Suppressor macrophage (primary cell): Measurements from ENCODE around the gene RAI1.

Experiments used
- DNase-seq, 4 experiments: peaks; one replicate each; pipeline ENCODE4 v3.0.0-alpha.2; 2020 to 2022

Gene RAI1

GRCh38 chr17:17680477-17681186, 626 bp upstream of the RAI1 start:
- DNase-seq, result no peak

- peak; percentile 18 to 59 (median 44) for DNase-seq
Measured at GRCh38 chr17:17681744-17682292, 560 bp downstream of the RAI1 start.

GRCh38 chr17:17682293-17682736, 1.1 kb downstream of the RAI1 start:
- peak; percentile 73 to 86 (median 82) for DNase-seq

- DNase-seq, result peak; percentile 71 to 78 (median 72)
Measured at GRCh38 chr17:17682737-17683680, 1.8 kb downstream of the RAI1 start.

GRCh38 chr17:17683710-17684365, 2.6 kb downstream of the RAI1 start:
- DNase-seq, result no peak

GRCh38 chr17:17684906-17685774, 3.9 kb downstream of the RAI1 start:
- no peak for DNase-seq

GRCh38 chr17:17685775-17686291, 4.6 kb downstream of the RAI1 start:
- DNase-seq, result peak in 1 of 4 experiments; percentile 32

GRCh38 chr17:17689312-17689711, 8.1 kb downstream of the RAI1 start:
- no peak for DNase-seq

- DNase-seq, result peak in 3 of 4 experiments; percentile 48 to 57 (median 54)
Measured at GRCh38 chr17:17690233-17690632, 9.0 kb downstream of the RAI1 start.

GRCh38 chr17:17691468-17692263, 10.4 kb downstream of the RAI1 start:
- DNase-seq, result no peak

GRCh38 chr17:17692353-17693252, 11.3 kb downstream of the RAI1 start:
- DNase-seq, result no peak

GRCh38 chr17:17693253-17694168, 12.3 kb downstream of the RAI1 start:
- DNase-seq, result peak; percentile 28 to 60 (median 42)

GRCh38 chr17:17694169-17695081, 13.2 kb downstream of the RAI1 start:
- DNase-seq, result peak; percentile 62 to 88 (median 79)

- no peak for DNase-seq
Measured at GRCh38 chr17:17696085-17696484, 14.8 kb downstream of the RAI1 start.

- DNase-seq, result no peak
Measured at GRCh38 chr17:17696882-17697633, 15.8 kb downstream of the RAI1 start.

- DNase-seq, result no peak
Measured at GRCh38 chr17:17698371-17698770, 17.1 kb downstream of the RAI1 start.
